Transverse colon (tissue), 4 donors: ENCODE results near the gene GON4L.

Experiments used
- EP300 ChIP-seq: sonication (generic); formaldehyde crosslinking; IDR thresholded peaks from one replicate; pipeline ENCODE4 v1.6.1; 2017; ENCODE audit warnings: antibody characterized with exemption, low read depth
- POLR2A ChIP-seq: fragments of 450-650 bp; IDR thresholded peaks from one replicate; pipeline ENCODE4 v1.6.1; 2016; ENCODE audit warnings: antibody characterized with exemption, mild to moderate bottlenecking, moderate library complexity
- POLR2AphosphoS5 ChIP-seq, 3 donors: sonication (generic); formaldehyde crosslinking; IDR thresholded peaks; one replicate each; pipeline ENCODE4 v1.6.1; 2016; ENCODE audit warnings: antibody characterized with exemption in 3 of 3
- TF ChIP-seq, protein P1 (sequence below), 5 experiments: fragments of 200-600 bp in 3 of 5; fragments of 450-650 bp in 2 of 5; sonication (generic) in 3 of 5; IDR thresholded peaks; 1 replicate in 2 of 5; 2 replicates in 3 of 5; pipeline ENCODE4 v1.5.1; 2016 to 2017; ENCODE audit warnings: antibody characterized with exemption in 5 of 5, inconsistent platforms in 3 of 5, mild to moderate bottlenecking in 2 of 5, moderate library complexity in 1 of 5

DNA sequence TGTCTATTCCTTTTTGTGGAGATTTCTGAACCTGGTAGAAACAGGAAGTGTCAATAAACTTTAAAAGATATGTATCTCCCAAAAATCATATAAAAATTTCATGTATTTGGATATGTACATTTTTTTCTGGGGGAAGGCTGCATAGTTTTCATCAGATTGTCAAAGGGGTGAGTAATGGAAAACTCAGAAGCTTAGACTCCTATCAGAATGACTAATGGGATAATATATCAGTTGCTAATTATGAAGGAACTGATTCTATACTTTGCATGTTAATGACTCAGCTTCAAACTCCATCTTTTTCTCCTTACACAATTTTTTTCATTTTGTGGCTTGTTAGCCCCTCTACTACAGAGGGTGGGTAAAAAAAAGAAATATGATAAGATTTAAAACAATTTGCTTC lies 55.9 kb downstream of the GON4L start:
- TF ChIP-seq EP300 (no peak), POLR2AphosphoS5 (IDR thresholded peaks at IDR 0.05) (no peak), POLR2A (no peak)
- TF ChIP-seq, protein P1, sequence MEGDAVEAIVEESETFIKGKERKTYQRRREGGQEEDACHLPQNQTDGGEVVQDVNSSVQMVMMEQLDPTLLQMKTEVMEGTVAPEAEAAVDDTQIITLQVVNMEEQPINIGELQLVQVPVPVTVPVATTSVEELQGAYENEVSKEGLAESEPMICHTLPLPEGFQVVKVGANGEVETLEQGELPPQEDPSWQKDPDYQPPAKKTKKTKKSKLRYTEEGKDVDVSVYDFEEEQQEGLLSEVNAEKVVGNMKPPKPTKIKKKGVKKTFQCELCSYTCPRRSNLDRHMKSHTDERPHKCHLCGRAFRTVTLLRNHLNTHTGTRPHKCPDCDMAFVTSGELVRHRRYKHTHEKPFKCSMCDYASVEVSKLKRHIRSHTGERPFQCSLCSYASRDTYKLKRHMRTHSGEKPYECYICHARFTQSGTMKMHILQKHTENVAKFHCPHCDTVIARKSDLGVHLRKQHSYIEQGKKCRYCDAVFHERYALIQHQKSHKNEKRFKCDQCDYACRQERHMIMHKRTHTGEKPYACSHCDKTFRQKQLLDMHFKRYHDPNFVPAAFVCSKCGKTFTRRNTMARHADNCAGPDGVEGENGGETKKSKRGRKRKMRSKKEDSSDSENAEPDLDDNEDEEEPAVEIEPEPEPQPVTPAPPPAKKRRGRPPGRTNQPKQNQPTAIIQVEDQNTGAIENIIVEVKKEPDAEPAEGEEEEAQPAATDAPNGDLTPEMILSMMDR (IDR thresholded peaks at IDR 0.05): no peak
